MCF 10A (cell line): Measurements from ENCODE around the gene PRSS33. TPM values are rescaled to one million over a fixed set of nuclear protein-coding genes. Genes with fewer than 3 reads are reported as not detected.

Source experiments
- BruUV-seq: library from RNA; stranded (reverse); fragments of 400-500 nt; replicated peaks from 2 replicates; lab custom pipeline; 2021; lab: Mats Ljungman, UMichigan
- CTCF ChIA-PET: fragments of 300-600 bp; sonication (Branson Sonifier 250); formaldehyde crosslinking; extraction: SDS; loops from one replicate; lab custom pipeline; 2021; ENCODE audit warnings: antibody characterized with exemption, inconsistent platforms; lab: Yijun Ruan, JAX
- POLR2A ChIA-PET: fragments of 300-600, 350-650 bp; sonication (Branson Sonifier 250); formaldehyde crosslinking; extraction: SDS; loops from one replicate; lab custom pipeline; 2020; ENCODE audit warnings: antibody characterized with exemption, inconsistent platforms; lab: Yijun Ruan, JAX
- DNase-seq: peaks from one replicate; pipeline ENCODE4 v3.0.0-alpha.2; 2018; ENCODE audit not compliant: unreplicated experiment
- H3K27ac Mint-ChIP-seq: one replicate; pipeline ENCODE4 v1.8.0; 2022; ENCODE audit warnings: mild to moderate bottlenecking, low read depth, mixed read lengths; ENCODE audit not compliant: unreplicated experiment
- H3K27me3 Mint-ChIP-seq: one replicate; pipeline ENCODE4 v1.8.0; 2022; ENCODE audit warnings: mixed read lengths; ENCODE audit not compliant: insufficient read depth, unreplicated experiment
- H3K36me3 Mint-ChIP-seq: one replicate; pipeline ENCODE4 v1.8.0; 2022; ENCODE audit warnings: mild to moderate bottlenecking, moderate library complexity, mixed read lengths; ENCODE audit not compliant: insufficient read depth, unreplicated experiment
- H3K4me1 Mint-ChIP-seq: one replicate; pipeline ENCODE4 v1.8.0; 2022; ENCODE audit warnings: mixed read lengths; ENCODE audit not compliant: insufficient read depth, unreplicated experiment
- H3K4me3 Mint-ChIP-seq: one replicate; pipeline ENCODE4 v1.8.0; 2022; ENCODE audit warnings: mild to moderate bottlenecking, moderate library complexity, mixed read lengths; ENCODE audit not compliant: unreplicated experiment
- H3K9me3 Mint-ChIP-seq: one replicate; pipeline ENCODE4 v1.8.0; 2022; ENCODE audit warnings: mixed read lengths; ENCODE audit not compliant: unreplicated experiment
- intact Hi-C: fragments of 100-400 bp; cut with micrococcal nuclease; formaldehyde crosslinking; loops from 2 replicates; pipeline ENCODE4 v1.14.1; 2022
- total RNA-seq: library from RNA; stranded (reverse); gene quantifications from 2 replicates; pipeline ENCODE4 v1.2.3, GENCODE V29; 2022
- TF ChIP-seq, protein P1 (sequence below): fragments of 200-600 bp; IDR thresholded peaks from one replicate; pipeline ENCODE4 v1.8.0; 2022; ENCODE audit warnings: antibody characterized with exemption, mild to moderate bottlenecking; ENCODE audit not compliant: unreplicated experiment

Gene PRSS33
- total RNA-seq, 1 experiment from 2014 or later, result not detected

DNA sequence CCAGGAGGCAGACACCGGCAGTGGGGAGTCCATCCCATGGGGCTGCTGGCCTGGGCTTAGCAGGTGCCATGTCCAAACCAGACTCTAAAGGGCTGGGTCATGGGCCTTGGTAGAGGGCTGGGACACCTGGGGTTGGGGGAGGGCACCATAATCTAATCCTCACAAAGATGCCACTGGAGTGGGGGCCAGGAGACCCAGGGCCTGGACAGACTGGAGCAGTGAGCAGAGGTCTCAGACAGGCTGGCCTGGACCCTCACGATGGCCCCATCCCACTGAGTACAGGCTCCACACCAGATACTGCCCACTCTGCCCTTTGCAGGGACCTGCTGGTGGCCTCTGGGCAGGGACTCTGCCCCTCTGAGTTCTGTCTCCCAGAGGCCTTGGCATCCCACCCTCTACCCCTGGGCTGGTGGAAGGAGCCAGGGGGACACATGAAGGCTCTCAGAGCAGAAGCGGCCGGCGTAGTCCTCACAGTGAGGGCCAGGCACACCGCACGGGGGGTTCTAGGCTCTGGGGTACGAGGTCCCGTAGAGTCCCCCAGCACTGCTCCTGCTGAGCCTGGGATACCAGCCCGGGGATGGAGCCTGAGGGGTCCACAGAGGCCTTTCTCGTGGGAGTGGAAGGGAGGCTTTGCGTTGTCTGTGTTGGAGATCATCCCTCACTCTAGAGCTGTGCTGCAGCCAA lies 44.9 kb downstream of the PRSS33 start:
- no TSS peak for BruUV-seq
- no peaks in the 10 kb centered on the region for H3K9me3 Mint-ChIP-seq
- POLR2A ChIA-PET, result no interaction called here
- peaks cover 4% of the 10 kb centered on the region for H3K36me3 Mint-ChIP-seq
- CTCF ChIA-PET, result no interaction called here
- no peak for DNase-seq
- peaks cover 6% of the 10 kb centered on the region for H3K4me1 Mint-ChIP-seq
- no peaks in the 10 kb centered on the region for H3K27me3 Mint-ChIP-seq
- TF ChIP-seq, protein P1, sequence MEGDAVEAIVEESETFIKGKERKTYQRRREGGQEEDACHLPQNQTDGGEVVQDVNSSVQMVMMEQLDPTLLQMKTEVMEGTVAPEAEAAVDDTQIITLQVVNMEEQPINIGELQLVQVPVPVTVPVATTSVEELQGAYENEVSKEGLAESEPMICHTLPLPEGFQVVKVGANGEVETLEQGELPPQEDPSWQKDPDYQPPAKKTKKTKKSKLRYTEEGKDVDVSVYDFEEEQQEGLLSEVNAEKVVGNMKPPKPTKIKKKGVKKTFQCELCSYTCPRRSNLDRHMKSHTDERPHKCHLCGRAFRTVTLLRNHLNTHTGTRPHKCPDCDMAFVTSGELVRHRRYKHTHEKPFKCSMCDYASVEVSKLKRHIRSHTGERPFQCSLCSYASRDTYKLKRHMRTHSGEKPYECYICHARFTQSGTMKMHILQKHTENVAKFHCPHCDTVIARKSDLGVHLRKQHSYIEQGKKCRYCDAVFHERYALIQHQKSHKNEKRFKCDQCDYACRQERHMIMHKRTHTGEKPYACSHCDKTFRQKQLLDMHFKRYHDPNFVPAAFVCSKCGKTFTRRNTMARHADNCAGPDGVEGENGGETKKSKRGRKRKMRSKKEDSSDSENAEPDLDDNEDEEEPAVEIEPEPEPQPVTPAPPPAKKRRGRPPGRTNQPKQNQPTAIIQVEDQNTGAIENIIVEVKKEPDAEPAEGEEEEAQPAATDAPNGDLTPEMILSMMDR, result no peak
- H3K4me3 Mint-ChIP-seq, result no peak overlapping the region
- intact Hi-C loops, result no loop called here
- H3K27ac Mint-ChIP-seq, result no peak overlapping the region

DNA sequence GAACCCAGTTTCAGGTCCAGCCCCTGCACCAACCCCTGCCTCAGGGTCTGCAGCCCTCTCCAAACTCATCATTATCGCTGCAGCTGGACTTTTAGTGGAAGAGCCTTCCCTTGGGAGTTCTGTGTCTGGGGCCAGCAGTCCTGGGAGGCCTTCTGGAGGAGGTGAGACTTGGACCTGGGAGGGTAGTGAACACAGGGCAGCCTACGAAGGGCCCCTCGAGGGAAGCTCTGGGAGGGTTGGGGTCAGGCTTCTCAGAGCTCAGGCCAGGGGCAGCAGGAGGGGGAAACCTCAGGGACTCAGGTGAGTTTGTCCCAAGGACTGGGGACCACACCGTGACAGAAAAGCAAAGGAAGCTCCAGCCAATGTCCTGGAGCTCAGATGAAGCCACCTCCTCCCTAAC lies 46.2 kb downstream of the PRSS33 start:
- POLR2A ChIA-PET, result interaction anchor here (1.3 kb wide), 1 partner anchor 10 kb away, joined by 7 read pairs; no protein-coding TSS in a partner anchor
- no TSS peak for BruUV-seq
- CTCF ChIA-PET, result interaction anchor here (1.0 kb wide), 1 partner anchor 127 kb away, joined by 4 read pairs; no protein-coding TSS in a partner anchor
- Mint-ChIP-seq H3K36me3 (peaks cover 4% of the 10 kb centered on the region), H3K4me1 (peaks cover 6% of the 10 kb centered on the region), H3K4me3 (no peak overlapping the region), H3K9me3 (no peaks in the 10 kb centered on the region), H3K27me3 (no peaks in the 10 kb centered on the region), H3K27ac (no peak overlapping the region)
- intact Hi-C loops, result no loop called here
- DNase-seq, result no peak
- TF ChIP-seq, protein P1, result no peak

DNA sequence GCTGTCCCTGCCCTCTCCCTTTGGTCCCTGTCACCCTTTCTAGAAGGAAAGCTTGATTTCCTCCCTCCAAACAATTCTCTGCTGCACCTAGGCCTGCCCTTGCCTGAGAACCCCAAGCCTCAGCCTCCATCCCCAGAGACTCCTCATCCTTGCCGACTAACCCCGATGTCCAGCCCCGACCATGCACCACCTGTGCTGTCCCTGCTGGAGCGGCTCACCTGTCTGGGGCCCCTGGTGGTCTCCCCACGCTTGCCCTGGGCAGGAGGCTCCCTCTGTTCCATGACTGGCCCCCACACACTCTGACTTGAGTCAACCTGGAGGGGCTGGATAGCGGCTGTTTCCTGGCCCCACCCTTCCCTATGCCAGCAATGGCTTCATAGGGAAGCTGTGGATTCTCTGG lies 46.9 kb downstream of the PRSS33 start:
- TF ChIP-seq, protein P1, result no peak
- Mint-ChIP-seq H3K36me3 (peaks cover 4% of the 10 kb centered on the region), H3K27ac (no peak overlapping the region), H3K4me3 (peak overlapping the region; percentile 7), H3K4me1 (peaks cover 6% of the 10 kb centered on the region), H3K9me3 (no peaks in the 10 kb centered on the region), H3K27me3 (no peaks in the 10 kb centered on the region)
- ChIA-PET POLR2A (interaction anchor here (1.3 kb wide), 1 partner anchor 11 kb away, joined by 7 read pairs; no protein-coding TSS in a partner anchor), CTCF (interaction anchor here (0.7 to 1.3 kb wide), 3 partner anchors 10 to 128 kb away, joined by 3 to 4 read pairs (median 4); no protein-coding TSS in a partner anchor)
- intact Hi-C loops, result no loop called here
- no peak for DNase-seq
- no TSS peak for BruUV-seq

DNA sequence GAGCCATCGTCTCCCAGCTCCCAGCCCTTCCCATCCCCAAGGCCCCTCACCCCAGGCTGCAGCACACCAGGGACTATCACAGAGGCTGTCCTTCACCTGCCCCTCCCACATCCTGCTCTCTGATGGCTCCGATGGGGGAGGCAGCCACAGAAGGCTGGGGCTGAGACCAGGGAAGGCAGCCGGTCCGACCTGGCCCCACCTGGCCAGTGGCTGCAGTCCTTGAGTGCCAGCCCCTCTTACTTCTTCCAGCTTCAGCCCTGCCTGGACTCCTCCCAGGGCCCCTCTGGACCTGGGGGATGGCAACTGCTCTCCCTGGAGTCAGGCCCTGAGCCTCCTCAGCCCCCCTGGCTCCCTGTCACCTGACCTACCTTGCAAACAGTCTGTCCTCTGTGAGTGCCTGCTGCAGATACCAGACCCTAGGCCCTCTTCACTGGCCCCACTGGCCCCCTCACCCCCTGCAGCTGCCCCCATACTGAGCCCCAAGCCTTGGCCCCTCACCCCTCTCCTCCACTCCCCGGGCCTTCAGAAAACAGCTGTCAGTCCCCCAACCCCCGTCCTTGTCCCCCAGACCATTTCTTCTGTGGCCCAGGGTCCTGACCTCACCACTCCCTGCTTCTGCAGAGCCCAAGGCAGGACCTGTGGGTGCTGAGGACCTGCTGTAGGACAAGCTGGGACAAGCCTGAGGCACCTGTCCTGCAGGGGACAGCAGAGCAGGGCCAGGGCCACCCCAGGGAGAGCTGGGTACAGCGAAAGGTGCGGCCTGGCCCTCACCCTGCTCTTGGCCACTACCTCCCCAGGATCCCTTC lies 47.5 kb downstream of the PRSS33 start:
- intact Hi-C loops, result no loop called here
- Mint-ChIP-seq H3K27me3 (no peaks in the 10 kb centered on the region), H3K27ac (no peak overlapping the region), H3K36me3 (peaks cover 4% of the 10 kb centered on the region), H3K4me3 (peak overlapping the region; percentile 7), H3K4me1 (peaks cover 6% of the 10 kb centered on the region), H3K9me3 (no peaks in the 10 kb centered on the region)
- CTCF ChIA-PET, result interaction anchor here (0.6 to 1.3 kb wide), 5 partner anchors 9 to 310 kb away, joined by 3 to 7 read pairs (median 4); partner anchors contain the start of genes CCNF and SRRM2
- no peak for DNase-seq
- POLR2A ChIA-PET, result interaction anchor here (0.5 to 1.9 kb wide), 4 partner anchors 12 to 124 kb away, joined by 3 to 8 read pairs (median 5); partner anchors contain the start of gene SRRM2
- TF ChIP-seq, protein P1, result no peak
- BruUV-seq, result no TSS peak
